HG02642 (cell line): ENCODE results near the gene SLC35D3.
"Not testable (repeated sequence)": the region's sequence is repeated elsewhere in the genome, so short reads cannot be mapped to it uniquely, and the experiment has no call there.

Source experiments
- ATAC-seq: cut with Tn5 transposase; IDR thresholded peaks from one replicate; pipeline ENCODE4 v1.9.1; 2021; ENCODE audit warnings: mild to moderate bottlenecking; ENCODE audit not compliant: unreplicated experiment, poor library complexity

The SLC35D3 gene

DNA sequence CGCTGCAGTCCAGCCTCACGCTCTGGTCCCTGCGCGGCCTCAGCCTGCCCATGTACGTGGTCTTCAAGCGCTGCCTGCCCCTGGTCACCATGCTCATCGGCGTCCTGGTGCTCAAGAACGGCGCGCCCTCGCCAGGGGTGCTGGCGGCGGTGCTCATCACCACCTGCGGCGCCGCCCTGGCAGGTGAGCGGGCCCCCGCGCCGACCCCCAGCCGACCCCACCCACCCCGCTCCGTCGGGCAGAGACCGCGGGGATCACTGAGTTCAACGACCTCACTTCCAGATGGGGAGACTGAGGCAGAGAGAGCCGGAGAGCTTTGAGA, 545 bp downstream of the SLC35D3 start:
- no peak for ATAC-seq

DNA sequence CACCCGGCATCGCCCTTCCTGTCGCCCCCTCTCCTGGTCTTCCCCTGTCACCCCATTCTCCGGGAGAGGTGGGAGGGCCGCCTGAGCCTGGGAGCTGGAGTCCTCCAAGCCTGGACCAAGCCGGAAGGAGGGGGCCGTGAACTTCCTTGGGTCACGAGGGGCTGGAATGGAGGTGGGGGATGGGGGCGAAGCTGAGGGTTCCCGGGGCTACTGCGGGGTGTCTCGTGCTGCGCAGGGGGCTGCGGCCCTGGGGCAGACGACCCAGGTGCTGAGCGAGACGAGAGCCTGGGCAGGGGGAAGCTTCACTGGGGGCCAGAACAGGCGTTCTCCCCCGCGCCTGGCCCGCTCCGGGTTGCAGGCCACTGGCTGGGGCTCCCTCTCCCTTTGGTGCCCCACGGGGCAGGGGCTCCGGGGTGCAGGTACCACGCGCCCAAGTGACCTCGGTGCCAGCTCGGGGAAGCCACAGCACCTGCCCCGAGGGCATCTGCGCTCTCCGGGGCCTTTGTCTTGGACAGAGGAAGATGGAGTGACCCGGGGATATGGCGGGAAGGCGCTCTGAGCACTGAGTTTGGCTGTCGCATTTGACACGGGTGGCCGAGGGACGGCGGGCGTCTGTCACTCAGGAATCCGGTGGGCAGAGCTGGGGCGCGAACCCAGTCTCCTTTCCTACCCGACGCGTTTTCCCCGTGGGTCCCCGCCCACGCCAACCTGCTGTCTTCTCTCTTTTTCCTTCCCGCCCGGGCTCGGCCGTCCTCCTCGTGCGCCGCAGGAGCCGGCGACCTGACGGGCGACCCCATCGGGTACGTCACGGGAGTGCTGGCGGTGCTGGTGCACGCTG, 1.2 kb downstream of the SLC35D3 start:
- no peak for ATAC-seq

DNA sequence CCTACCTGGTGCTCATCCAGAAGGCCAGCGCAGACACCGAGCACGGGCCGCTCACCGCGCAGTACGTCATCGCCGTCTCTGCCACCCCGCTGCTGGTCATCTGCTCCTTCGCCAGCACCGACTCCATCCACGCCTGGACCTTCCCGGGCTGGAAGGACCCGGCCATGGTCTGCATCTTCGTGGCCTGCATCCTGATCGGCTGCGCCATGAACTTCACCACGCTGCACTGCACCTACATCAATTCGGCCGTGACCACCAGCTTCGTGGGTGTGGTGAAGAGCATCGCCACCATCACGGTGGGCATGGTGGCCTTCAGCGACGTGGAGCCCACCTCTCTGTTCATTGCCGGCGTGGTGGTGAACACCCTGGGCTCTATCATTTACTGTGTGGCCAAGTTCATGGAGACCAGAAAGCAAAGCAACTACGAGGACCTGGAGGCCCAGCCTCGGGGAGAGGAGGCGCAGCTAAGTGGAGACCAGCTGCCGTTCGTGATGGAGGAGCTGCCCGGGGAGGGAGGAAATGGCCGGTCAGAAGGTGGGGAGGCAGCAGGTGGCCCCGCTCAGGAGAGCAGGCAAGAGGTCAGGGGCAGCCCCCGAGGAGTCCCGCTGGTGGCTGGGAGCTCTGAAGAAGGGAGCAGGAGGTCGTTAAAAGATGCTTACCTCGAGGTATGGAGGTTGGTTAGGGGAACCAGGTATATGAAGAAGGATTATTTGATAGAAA, 2.0 kb downstream of the SLC35D3 start:
- ATAC-seq = no peak

DNA sequence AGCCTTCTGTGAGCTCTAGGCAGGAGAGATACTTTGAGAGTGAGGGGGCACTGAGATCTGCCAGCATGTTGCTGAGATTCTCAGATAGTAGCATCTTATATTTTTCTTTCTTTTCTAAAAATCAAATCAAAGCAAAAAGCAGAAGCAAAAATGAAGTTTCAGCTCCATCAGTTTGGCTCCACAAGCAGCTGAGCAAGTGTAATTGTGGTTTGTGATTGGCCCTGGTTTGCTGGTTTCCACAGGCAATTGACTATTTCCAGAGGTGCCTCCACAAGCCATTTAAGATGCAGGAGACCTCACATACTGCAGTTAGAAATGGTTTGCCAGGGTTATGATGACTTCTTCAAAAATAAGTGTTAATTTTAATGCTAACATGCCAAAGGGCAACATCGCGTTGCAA, 4.3 kb downstream of the SLC35D3 start:
- ATAC-seq = no peak

DNA sequence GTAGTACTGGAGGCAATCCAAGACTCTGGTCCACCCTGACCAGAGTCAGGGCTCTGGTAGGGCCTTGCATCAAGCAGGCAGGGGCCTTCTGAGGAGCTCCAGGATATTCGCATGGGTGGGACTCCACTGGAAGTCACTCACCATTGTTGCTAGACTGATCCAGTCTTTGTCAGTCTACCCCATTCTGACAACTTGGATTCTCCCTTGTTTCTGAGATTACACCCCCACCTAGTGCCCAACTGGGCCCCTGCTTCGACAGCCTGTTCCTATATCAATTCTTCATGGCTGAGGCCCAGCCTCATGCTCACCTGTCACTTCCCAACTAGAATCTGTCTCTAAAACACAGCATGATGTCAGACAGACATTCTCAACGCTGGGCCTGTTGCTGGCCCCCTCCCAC, 5.2 kb downstream of the SLC35D3 start:
- ATAC-seq = peak; percentile 43

DNA sequence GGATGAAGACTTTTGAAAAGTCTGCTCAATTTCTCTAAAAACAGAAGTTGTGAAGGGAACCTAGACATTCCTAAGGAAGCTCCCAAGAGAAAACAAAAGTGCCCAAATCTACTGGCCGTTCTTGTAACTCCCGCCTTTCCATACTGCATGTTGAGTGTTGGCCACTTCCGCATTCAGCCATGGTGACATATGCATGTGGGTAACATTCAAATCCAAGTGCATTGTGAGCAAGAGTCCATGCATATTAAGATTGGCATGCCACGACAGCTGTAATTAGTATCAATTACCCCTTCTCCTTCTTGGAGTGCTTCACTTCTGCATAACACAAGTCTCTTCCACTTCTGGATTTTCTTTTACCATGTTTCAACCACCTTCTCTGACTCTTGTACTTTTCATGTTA, 8.4 kb downstream of the SLC35D3 start:
- ATAC-seq = no peak

DNA sequence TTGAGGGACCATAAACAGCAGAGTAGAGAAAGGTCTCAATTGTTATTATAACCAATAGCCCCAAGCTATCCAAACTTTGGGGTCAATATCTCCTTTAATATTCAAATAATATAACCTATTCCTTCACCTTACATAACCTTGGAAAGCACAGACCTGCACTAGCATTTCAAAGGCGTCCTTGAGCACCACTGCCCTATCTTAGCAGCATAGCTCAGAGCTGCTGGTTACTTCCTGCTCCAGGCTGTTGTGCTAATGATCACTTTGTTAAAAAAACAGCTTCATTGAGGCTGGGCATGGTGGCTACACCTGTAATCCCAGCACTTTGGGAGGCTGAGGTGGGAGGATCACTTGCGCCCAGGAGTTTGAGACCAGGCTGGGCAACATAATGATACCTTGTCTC, 10.5 kb downstream of the SLC35D3 start:
- ATAC-seq = no peak

DNA sequence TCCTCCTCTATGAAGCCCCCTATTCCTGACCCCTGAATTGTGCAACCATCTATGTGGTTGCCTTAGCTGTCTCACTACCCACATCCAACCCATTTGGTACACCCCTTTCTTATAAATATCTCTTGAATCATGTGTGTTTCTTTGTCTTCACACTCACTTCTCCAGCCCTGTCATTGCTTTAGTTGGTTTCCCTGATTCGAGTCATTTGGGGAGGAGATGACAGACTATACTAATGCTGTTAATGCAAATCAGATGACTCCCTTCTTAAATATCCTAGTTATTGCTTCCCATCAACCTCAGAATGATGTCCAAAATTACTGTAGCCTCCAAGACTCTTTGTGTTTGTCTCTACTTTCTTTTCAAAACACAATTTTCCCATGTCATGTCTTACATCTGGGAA, 23.0 kb downstream of the SLC35D3 start:
- ATAC-seq = no peak

DNA sequence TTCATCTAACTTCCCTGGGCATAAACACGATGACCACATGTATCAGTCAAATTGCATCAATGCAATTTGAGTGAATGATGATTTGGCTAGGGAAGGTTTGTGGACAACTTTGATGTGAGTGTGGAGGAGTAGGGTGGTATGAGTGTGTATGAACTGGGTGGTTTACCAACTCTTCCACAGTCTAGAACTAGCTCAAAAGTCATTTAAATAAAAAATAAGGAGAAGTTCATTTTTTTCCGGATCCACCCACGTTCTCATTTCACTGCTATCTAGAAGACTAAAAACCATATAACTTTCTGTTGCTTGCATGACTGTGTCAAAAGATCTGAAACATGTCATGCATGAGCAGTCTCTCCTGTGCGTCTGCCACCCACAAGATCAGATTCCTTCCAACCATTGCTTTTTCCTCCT, 23.6 kb downstream of the SLC35D3 start:
- ATAC-seq = no peak

DNA sequence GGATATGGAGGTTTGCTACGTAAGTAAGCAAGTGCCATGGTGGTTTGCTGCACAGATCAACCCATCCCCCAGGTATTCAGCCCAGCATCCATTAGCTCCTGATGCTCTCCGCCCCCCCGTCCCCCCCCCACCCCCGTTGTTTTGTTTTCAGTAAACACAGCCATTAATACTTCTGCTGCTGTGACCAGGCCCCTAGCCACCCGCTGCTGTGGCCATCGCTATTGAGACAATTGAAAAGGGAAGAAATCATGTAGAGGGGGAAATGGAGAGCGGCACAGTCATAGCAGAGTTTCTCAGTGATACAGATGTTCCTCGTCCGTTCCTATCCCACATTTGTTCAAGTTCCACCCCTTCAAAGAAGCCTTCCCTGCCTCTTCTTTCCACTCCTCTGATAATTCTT, 24.9 kb downstream of the SLC35D3 start:
- no peak for ATAC-seq

DNA sequence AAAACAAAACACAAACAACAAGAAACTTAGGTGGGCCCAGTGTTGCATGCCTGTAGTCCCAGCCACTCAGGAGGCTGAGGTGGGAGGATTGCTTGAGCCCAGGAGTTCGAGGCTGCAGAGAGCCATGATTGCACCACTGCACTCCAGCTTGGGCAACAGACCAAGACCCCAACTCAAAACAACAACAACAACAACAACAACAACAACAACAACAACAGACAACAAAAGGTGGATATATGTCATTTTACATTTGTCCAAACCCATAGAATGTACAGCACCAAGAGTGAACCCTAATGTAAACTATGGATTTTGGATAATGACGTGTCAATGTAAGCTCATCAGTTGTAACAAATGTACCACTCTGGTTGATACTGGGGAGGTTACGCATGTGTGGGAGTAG, 27.9 kb downstream of the SLC35D3 start:
- ATAC-seq = not testable (repeated sequence)

DNA sequence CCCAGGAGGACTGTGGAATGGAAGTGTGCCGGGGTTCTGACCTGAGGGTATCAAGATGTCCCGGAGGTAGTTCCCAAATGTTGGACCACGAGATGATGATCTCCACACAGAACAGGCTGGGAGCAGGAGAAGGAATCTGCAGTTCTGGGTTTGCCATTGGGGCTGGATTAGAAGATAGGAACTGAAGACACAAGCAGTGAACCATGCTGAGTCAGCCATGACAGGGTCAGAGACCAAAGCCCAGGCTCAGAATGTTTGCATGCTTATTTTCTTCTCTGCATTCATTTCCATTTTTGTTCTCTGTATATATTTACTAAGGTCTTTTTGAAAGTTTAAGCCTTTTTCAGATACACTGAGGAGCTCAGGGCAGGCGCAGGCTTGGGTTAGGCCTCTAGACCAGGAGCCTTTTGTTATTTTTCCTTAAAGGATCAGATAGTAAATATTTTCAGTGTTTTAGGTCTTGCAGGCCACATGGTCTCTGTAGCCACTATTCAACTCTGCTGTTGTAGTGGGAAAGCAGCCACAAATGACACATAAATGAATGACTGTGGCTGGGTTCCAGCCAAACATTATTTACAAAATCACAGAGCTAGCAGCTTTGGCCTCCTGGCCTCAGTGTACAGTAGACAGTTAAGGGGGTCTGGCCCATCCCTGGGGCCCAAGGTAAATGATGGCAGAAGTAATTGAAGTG, 28.5 kb downstream of the SLC35D3 start:
- ATAC-seq = no peak

DNA sequence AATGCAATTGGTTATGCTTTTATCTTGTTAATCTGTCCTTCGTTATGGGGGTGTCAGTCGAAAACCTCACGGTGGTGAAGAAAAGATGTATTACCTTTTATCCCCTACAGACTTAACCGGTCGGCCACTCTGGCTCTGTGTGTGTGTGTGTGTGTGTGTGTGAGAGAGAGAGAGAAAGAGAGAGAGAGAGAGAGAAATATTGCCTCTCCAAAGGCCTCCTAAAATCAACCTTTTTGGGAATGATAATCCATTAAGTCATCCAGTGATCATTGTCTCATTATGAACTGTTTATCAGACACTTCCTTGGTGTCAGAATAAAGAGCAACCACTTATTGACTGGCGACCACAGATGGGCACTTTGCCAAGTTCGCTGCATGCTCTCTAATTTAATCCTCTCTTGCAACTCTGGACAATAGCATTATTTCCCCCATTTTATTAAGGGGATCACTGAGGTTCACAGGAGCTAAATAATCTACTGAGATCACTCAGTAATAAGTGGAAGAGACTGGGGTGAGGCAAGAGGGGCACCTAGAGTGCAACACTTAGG, 30.7 kb downstream of the SLC35D3 start:
- ATAC-seq = no peak

DNA sequence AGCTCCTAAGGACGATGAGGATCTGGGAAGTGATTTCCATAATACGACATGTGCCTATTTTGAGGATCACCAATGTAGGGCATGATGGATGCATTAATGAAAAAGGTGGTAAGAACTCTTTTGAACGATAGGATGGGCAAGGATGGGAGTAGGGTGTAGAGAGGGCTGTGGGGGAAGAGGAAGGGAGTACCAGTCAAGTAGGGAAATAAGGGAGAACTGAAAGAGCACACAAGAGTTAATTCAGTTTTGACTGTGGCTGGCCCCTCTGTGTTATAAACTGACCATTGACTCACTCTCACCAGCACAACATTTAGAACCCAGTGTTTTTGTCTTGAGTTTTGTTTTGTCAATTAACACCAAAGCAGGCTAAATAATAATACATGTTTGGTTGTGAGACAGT, 33.0 kb downstream of the SLC35D3 start:
- ATAC-seq = no peak

DNA sequence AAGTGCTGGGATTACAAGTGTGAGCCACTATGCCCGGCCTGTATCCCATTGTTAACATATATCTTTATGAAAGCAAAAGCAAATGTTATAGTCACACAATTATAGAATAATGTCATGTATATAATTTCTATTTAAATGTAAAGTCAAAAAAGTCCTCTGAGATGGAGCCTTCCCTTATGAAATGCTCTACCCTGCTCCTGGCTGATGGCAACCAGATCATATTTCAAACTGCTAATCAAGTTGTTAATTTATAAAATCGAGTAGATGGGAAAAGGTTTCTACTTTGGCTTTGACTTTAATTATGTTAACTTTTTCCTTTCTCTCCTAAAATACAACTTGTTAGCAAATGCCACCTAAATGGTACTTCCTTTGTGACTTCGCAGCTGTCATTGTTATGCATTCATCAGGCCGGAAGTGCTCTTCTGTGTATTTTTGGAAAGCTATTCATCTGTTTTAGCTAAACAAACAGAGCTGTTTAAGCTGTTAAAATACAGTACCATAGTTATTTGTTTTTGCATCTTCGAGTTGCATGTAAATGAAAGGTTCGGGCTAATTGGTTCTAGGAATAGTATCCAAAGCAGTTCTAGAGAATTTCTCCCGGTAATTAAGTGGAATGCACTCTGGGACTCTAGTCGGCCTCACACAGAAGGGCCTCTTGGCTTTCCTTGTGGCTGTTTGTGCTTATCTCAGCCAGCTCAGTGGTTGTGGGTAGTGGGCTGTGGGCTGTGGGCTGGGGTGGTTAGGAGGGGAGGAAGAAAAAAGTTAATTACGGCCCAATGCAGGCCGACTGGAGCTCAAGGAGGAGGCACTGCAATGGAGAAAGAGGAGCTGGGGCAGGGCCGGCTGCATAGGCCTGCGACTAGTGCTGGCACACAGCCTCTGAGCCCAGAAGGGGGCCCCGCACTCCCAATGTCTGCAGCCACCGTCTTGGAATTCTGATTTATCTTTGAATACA, 34.8 kb downstream of the SLC35D3 start:
- ATAC-seq = no peak

DNA sequence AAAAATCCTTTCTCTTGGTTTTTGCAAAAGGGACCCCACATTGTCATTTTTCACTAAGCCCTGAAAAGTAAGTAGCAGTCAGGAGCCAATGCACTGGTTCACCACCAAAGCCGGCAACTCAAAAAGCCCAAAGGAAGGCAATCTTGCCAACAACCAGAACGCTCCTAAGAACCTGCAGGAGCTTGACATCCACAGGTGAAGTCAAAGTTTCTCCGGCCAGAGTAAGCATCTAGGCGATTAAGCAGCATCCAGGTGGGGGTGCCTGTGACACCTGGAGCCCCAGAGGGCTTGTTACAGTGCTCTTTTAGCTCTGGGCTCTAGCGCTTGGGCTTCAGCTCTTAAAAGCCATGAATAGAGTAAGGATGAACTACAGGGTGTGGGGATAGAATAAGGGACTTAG, 36.1 kb downstream of the SLC35D3 start:
- ATAC-seq = no peak

DNA sequence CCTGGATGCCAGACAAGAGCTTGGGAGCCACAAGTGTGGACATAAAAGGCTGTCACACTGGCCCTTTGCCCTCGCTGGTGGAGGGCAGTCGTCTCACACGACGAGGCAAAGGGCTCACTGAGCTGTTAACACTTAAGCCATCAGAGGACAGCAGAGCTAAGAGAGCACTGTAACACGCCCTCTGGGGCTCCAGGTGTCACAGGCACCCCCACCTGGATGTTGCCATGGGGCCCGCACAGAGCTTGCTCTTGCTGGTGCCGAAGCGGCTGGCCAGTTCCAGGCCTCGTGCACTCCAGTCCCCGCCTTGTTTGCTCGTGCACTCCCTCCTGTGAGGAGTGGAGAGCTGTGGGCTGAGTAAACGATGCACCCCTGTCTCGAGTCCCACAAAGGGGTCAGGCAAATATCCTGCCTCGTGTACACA, 37.4 kb downstream of the SLC35D3 start:
- no peak for ATAC-seq

DNA sequence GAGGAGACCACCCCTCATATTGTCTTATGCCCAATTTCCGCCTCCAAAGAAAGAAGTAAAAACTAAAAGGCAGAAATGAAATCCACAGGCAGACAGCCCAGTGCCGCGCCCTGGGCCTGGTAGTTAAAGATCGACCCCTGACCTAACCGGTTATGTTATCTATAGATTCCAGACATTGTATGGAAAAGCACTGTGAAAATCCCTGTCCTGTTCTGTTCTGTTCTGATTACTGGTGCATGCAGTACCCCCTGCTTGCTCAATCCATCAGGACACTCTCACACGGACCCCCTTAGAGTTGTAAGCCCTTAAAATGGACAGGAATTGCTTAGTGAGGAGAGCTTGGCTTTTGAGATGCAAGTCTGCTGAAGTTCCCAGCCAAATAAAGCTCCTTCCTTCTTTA, 37.8 kb downstream of the SLC35D3 start:
- ATAC-seq = not testable (repeated sequence)

DNA sequence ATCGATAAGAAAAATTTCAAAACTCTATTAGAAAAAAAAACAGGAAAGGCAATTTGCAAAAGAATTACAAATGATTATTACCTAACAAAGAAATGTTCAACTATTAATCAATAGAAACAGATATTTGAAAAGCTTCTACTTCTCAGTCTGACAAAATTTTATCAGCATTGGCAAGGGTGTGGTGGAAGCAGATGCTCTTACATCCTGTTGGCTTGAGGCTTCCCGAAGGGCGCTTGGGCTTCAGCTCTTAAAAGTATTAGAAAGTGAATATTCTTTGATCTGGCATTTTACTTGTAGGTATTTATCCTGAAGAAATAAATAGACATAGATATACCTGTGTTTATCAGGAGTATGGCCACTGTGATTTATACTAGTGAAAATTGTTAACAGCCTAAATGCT, 38.7 kb downstream of the SLC35D3 start:
- no peak for ATAC-seq

DNA sequence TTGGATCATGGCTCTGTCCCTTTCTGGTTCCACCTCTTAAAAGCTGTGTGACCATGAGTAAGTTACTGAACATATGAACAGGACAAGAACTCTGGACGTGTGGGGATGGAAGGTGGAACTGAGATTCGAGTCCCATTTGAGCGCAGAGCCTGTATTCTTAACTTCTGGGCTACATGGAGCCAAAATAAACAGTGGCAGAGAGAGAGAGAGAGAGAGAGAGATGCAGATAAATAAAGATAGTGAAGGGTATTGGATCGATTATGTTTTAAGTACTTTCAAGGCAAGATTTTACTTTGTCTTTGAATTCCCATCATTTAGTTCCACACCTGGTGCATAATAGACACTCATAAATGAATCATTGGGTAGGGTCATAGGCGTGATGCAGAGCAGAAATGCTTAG, 39.7 kb downstream of the SLC35D3 start:
- no peak for ATAC-seq
